ENCODE measurements around the gene USP8.
"Not testable (repeated sequence)": the region's sequence is repeated elsewhere in the genome, so short reads cannot be mapped to it uniquely, and the experiment has no call there.

USP8 gene

DNA sequence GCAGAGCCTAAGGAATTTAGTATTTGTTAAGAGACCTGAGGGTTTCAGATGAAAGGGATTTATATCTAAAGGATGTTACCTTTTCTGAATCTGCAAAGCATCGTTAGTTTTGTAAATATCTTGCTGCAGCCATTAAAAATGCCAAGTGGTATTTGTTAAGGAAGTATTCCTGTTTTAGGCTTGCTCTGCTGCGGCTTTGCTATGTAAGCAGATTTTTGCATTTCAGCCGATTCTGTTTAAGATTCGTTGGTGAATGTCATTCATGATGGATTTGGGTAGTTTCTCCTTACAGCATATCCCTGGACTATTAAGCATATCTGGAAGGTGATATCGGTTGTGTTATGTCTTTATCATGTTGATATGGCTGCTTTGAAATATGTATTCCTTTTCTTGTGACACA is 1.0 kb downstream of the USP8 start:
- TF ChIP-seq, protein P1, sequence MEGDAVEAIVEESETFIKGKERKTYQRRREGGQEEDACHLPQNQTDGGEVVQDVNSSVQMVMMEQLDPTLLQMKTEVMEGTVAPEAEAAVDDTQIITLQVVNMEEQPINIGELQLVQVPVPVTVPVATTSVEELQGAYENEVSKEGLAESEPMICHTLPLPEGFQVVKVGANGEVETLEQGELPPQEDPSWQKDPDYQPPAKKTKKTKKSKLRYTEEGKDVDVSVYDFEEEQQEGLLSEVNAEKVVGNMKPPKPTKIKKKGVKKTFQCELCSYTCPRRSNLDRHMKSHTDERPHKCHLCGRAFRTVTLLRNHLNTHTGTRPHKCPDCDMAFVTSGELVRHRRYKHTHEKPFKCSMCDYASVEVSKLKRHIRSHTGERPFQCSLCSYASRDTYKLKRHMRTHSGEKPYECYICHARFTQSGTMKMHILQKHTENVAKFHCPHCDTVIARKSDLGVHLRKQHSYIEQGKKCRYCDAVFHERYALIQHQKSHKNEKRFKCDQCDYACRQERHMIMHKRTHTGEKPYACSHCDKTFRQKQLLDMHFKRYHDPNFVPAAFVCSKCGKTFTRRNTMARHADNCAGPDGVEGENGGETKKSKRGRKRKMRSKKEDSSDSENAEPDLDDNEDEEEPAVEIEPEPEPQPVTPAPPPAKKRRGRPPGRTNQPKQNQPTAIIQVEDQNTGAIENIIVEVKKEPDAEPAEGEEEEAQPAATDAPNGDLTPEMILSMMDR (conservative IDR thresholded peaks at IDR 0.05; ENCODE audit: low read depth, low read length): no peak
- no peak for DNase-seq (ENCODE audit: low read depth)
- H3K4me3 ChIP-seq (ENCODE audit: low read length): peak overlapping the region; percentile 100

DNA sequence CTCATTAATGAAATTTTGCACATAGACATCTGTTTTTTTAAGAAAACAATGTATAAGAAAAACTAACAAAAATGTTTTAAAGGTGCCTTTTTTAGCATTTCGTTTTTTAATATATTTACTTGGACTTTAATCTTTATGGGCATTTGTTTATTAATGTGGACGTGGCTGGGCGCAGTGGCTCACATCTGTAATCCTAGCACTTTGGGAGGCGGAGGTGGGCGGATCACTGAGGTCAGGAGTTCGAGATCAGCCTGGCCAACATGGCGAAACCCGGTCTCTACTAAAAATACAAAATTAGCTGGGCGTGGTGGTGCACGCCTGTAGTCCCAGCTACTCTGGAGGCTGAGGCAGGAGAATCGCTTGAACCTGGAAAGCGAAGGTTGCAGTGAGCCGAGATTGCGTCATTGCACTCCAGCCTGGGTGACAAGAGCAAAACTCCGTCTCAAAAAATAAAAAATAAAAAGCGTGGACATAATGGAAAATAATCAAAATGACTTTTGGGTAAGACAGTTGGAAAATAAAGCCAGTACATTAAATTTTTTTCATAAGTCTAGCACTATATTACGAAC is 1.6 kb downstream of the USP8 start:
- not testable (repeated sequence) for DNase-seq (ENCODE audit: low read depth)

DNA sequence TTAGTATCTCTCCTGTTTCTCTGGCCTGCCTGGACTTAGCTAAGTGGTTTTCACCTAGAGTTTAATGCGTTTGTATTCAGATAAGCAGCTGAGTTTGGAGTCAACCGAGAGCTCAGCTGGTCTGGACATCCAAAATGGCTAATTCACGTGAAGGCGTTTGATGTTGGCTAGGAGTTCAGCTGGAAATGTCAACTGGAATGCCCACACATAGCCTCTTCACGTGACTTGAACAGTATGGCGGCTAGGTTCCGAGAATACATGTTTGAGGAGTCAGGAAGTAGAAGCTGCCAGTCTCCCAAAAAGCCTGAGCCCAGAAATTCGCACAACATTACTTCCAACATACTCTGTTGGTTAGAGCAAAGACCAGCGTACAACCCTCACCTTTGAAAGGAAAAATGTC is 2.2 kb downstream of the USP8 start:
- no peak for DNase-seq (ENCODE audit: low read depth)
- TF ChIP-seq, protein P1 (conservative IDR thresholded peaks at IDR 0.05; ENCODE audit: low read depth, low read length): no peak
- no peak overlapping the region for H3K4me3 ChIP-seq (ENCODE audit: low read length)

More for the DNA sequence above, 1.6 kb downstream of the USP8 start:
- H3K4me3 ChIP-seq (ENCODE audit: low read length): peak overlapping the region; percentile 100

DNA sequence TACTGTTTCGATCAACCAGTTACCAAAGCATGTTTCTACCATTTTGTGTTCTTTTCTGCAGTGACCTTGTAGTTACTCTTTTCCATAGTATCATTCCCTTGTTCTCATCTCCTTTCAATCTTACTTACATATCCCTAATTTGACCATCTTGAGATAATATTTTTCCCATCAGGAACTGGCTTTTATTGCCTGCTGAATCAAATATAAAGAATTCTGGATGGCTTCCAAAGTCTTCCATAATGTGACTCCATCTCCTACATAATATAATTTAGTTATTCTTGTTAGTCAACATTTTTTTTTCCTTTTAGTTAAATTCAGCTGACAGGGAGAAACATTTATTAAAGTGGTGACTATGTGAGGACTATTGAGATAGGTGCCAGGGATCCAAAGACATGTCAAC is 7.0 kb downstream of the USP8 start:
- H3K4me3 ChIP-seq (ENCODE audit: low read length): no peak overlapping the region
- TF ChIP-seq, protein P1 (conservative IDR thresholded peaks at IDR 0.05; ENCODE audit: low read depth, low read length): no peak
- no peak for DNase-seq (ENCODE audit: low read depth)

DNA sequence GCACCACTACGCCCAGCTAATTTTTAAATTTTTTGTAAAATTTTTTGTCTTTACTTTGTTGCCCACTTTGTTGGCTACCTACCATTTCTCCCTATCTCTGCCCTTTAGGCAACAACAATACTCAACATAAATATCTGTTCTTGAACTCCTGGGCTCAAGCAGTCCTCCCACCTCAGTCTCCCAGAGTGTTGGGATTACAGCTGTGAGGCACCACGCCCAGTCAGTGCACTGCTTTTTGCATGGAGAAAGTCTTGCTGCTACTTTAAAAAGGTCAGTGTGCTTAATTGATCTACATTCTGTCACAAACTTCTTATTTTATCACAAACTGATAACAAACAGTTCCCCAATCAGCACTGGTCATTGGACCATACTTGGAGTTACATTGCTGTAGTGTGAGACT is 8.0 kb downstream of the USP8 start:
- no peak overlapping the region for H3K4me3 ChIP-seq (ENCODE audit: low read length)
- TF ChIP-seq, protein P1 (conservative IDR thresholded peaks at IDR 0.05; ENCODE audit: low read depth, low read length): no peak
- DNase-seq (ENCODE audit: low read depth): no peak

- DNase-seq (ENCODE audit: low read depth): no peak
- H3K4me3 ChIP-seq (ENCODE audit: low read length): no peak overlapping the region
- TF ChIP-seq, protein P1 (conservative IDR thresholded peaks at IDR 0.05; ENCODE audit: low read depth, low read length): no peak
These were observed 11.6 kb downstream of the USP8 start for GRCh38 chr15:50435772-50436171.

GRCh38 chr15:50438251-50438650 is 14.0 kb downstream of the USP8 start:
- no peak for DNase-seq (ENCODE audit: low read depth)
- H3K4me3 ChIP-seq (ENCODE audit: low read length): no peak overlapping the region
- TF ChIP-seq, protein P1 (conservative IDR thresholded peaks at IDR 0.05; ENCODE audit: low read depth, low read length): no peak

GRCh38 chr15:50440932-50441331 is 16.7 kb downstream of the USP8 start:
- TF ChIP-seq, protein P1 (conservative IDR thresholded peaks at IDR 0.05; ENCODE audit: low read depth, low read length): no peak
- DNase-seq (ENCODE audit: low read depth): no peak
- H3K4me3 ChIP-seq (ENCODE audit: low read length): no peak overlapping the region

All from retinal pigment epithelial cell (primary cell).